Glutamatergic neuron (in vitro differentiated cells): Measurements from ENCODE around the gene SAPCD1. TPM values are rescaled to one million over a fixed set of nuclear protein-coding genes. Genes with fewer than 3 reads are reported as not detected.
"Not testable (repeated sequence)": the region's sequence is repeated elsewhere in the genome, so short reads cannot be mapped to it uniquely, and the experiment has no call there.

Source experiments
- DNase-seq: peaks from one replicate; pipeline ENCODE4 v3.0.0; 2022
- H3K27ac Mint-ChIP-seq: one replicate; pipeline ENCODE4 v1.8.0; 2020; ENCODE audit warnings: mild to moderate bottlenecking, mixed read lengths, inconsistent platforms; ENCODE audit not compliant: unreplicated experiment
- H3K27me3 Mint-ChIP-seq: one replicate; pipeline ENCODE4 v1.8.0; 2020; ENCODE audit warnings: mild to moderate bottlenecking, moderate library complexity, mixed read lengths, inconsistent platforms; ENCODE audit not compliant: unreplicated experiment
- H3K36me3 Mint-ChIP-seq: one replicate; pipeline ENCODE4 v1.8.0; 2020; ENCODE audit warnings: mild to moderate bottlenecking, mixed read lengths, inconsistent platforms; ENCODE audit not compliant: unreplicated experiment
- H3K4me1 Mint-ChIP-seq: one replicate; pipeline ENCODE4 v1.8.0; 2020; ENCODE audit warnings: mild to moderate bottlenecking, low read depth, mixed read lengths, inconsistent platforms; ENCODE audit not compliant: unreplicated experiment
- H3K4me3 Mint-ChIP-seq: one replicate; pipeline ENCODE4 v1.8.0; 2020; ENCODE audit warnings: mild to moderate bottlenecking, mixed read lengths, inconsistent platforms; ENCODE audit not compliant: unreplicated experiment
- H3K9me3 Mint-ChIP-seq: one replicate; pipeline ENCODE4 v1.8.0; 2020; ENCODE audit warnings: mild to moderate bottlenecking, moderate library complexity, mixed read lengths, inconsistent platforms; ENCODE audit not compliant: unreplicated experiment
- CTCF ChIP-seq: fragments of 200-600 bp; sonication (generic); IDR thresholded peaks from one replicate; pipeline ENCODE4 v1.5.0; 2021; ENCODE audit not compliant: partially characterized antibody, unreplicated experiment
- total RNA-seq: library from RNA; stranded (reverse); fragmentation: NEBNext Ultra II Directional; extraction: Animal tissue kit (Norgen Biotek cat#: 25700); gene quantifications from one replicate; pipeline ENCODE4 v1.2.1, GENCODE V29; 2021; ENCODE audit not compliant: unreplicated experiment

Gene SAPCD1
- total RNA-seq, 1 donor from 2014 or later: 3.7 TPM

GRCh38 chr6:31795616-31796298, 33.3 kb downstream of the SAPCD1 start, which contains the start of gene VARS1:
Gene VARS1 (minus strand): TSS chr6:31795752. CDS start chr6:31795217, 535 bp downstream.
- peak within 1 kb of the TSS; percentile 100 for H3K27ac Mint-ChIP-seq
- H3K4me3 Mint-ChIP-seq: peak within 1 kb of the TSS; percentile 94
- peak; percentile 91 for DNase-seq
- H3K4me1 Mint-ChIP-seq: peaks cover 18% of the 10 kb centered on the region
- peaks cover 15% of the 10 kb centered on the region for H3K9me3 Mint-ChIP-seq
- H3K36me3 Mint-ChIP-seq: peaks cover under 1% of the 10 kb centered on the region
- H3K27me3 Mint-ChIP-seq: peaks cover 9% of the 10 kb centered on the region
- TF ChIP-seq CTCF: peak; percentile 78

GRCh38 chr6:31796993-31797385, 34.5 kb downstream of the SAPCD1 start:
- Mint-ChIP-seq H3K36me3 (no peaks in the 10 kb centered on the region), H3K4me1 (peaks cover 11% of the 10 kb centered on the region), H3K4me3 (peak overlapping the region; percentile 69), H3K9me3 (peaks cover 15% of the 10 kb centered on the region), H3K27me3 (peaks cover 9% of the 10 kb centered on the region), H3K27ac (peak overlapping the region; percentile 82)
- no peak for DNase-seq
- no peak for TF ChIP-seq CTCF

GRCh38 chr6:31797588-31797987, 35.1 kb downstream of the SAPCD1 start:
- TF ChIP-seq CTCF: no peak
- no peak for DNase-seq
- H3K36me3 Mint-ChIP-seq: no peaks in the 10 kb centered on the region
- peaks cover 8% of the 10 kb centered on the region for H3K27me3 Mint-ChIP-seq
- no peak overlapping the region for H3K4me3 Mint-ChIP-seq
- peak overlapping the region; percentile 33 for H3K27ac Mint-ChIP-seq
- peaks cover 15% of the 10 kb centered on the region for H3K9me3 Mint-ChIP-seq
- H3K4me1 Mint-ChIP-seq: peaks cover 9% of the 10 kb centered on the region

GRCh38 chr6:31799781-31800180, 37.3 kb downstream of the SAPCD1 start:
- no peak for DNase-seq
- no peak overlapping the region for H3K27ac Mint-ChIP-seq
- peaks cover 4% of the 10 kb centered on the region for H3K27me3 Mint-ChIP-seq
- no peak overlapping the region for H3K4me3 Mint-ChIP-seq
- H3K36me3 Mint-ChIP-seq: no peaks in the 10 kb centered on the region
- H3K9me3 Mint-ChIP-seq: peaks cover 10% of the 10 kb centered on the region
- no peaks in the 10 kb centered on the region for H3K4me1 Mint-ChIP-seq
- no peak for TF ChIP-seq CTCF

GRCh38 chr6:31801031-31801927, 38.8 kb downstream of the SAPCD1 start:
- not testable (repeated sequence) for H3K4me1 Mint-ChIP-seq, H3K36me3 Mint-ChIP-seq, H3K9me3 Mint-ChIP-seq, H3K4me3 Mint-ChIP-seq, H3K27me3 Mint-ChIP-seq, H3K27ac Mint-ChIP-seq, DNase-seq
